Breast epithelium (tissue), 4 donors: ENCODE measurements around the gene PTGFRN. TPM values are rescaled to one million over a fixed set of nuclear protein-coding genes. Genes with fewer than 3 reads are reported as not detected.
"Not testable (repeated sequence)": the region's sequence is repeated elsewhere in the genome, so short reads cannot be mapped to it uniquely, and the experiment has no call there.

Source experiments
- DNase-seq, 2 donors: peaks; one replicate each; pipeline ENCODE4 v3.0.0-alpha.2; 2019; ENCODE audit warnings: low spot score in 2 of 2
- H3K27ac ChIP-seq, 2 donors: fragments of 200-600 bp; sonication (generic) in 1 of 2; one replicate each; pipeline ENCODE4 v1.5.1; 2016 to 2019; ENCODE audit warnings: mild to moderate bottlenecking in 1 of 2
- H3K27me3 ChIP-seq, 2 donors: fragments of 200-600 bp; sonication (generic) in 1 of 2; one replicate each; pipeline versions ENCODE4 v1.5.1 to v1.6.0; 2017 to 2019; ENCODE audit warnings: control low read depth in 1 of 2, mild to moderate bottlenecking in 1 of 2
- H3K36me3 ChIP-seq: fragments of 200-600 bp; one replicate; pipeline ENCODE4 v1.5.1; 2019
- H3K4me1 ChIP-seq, 2 donors: fragments of 200-600 bp; sonication (generic); one replicate each; pipeline ENCODE4 v1.5.1; 2016 to 2019; ENCODE audit warnings: control low read depth in 1 of 2
- H3K4me3 ChIP-seq, 3 donors: fragments of 200-600 bp; sonication (generic); 1 replicate in 2 of 3; 2 replicates in 1 of 3; pipeline ENCODE4 v1.5.1; 2016 to 2019; ENCODE audit warnings: mild to moderate bottlenecking in 3 of 3, moderate library complexity in 2 of 3
- H3K9me3 ChIP-seq, 2 donors: fragments of 200-600 bp; sonication (generic) in 1 of 2; one replicate each; pipeline ENCODE4 v1.5.1; 2016 to 2019; ENCODE audit warnings: control low read depth in 1 of 2
- POLR2A ChIP-seq: fragments of 450-650 bp; IDR thresholded peaks from one replicate; pipeline ENCODE4 v1.6.1; 2016; ENCODE audit warnings: antibody characterized with exemption, mild to moderate bottlenecking, moderate library complexity
- POLR2AphosphoS5 ChIP-seq, 3 donors: sonication (generic); formaldehyde crosslinking; IDR thresholded peaks; one replicate each; pipeline ENCODE4 v1.6.1; 2017; ENCODE audit warnings: antibody characterized with exemption in 3 of 3
- intact Hi-C: fragments of 100-400 bp; cut with DNase I; formaldehyde crosslinking; loops from one replicate; pipeline ENCODE4 v1.15.1; 2023; ENCODE audit warnings: low total_unique reads
- total RNA-seq, 3 donors: library from RNA; depleted of rRNA; stranded (reverse); fragments of >200 nt; gene quantifications; one replicate each; pipeline ENCODE4 v1.1.0, GENCODE V29; 2016
- TF ChIP-seq, protein P1 (sequence below), 3 donors: fragments of 450-650 bp; IDR thresholded peaks; one replicate each; pipeline ENCODE4 v1.5.1; 2016 to 2017; ENCODE audit warnings: antibody characterized with exemption in 3 of 3, mild to moderate bottlenecking in 3 of 3, moderate library complexity in 3 of 3

Gene PTGFRN
- total RNA-seq, 3 donors from 2014 or later: 10.6 to 30.8 (median 24.3) TPM

DNA sequence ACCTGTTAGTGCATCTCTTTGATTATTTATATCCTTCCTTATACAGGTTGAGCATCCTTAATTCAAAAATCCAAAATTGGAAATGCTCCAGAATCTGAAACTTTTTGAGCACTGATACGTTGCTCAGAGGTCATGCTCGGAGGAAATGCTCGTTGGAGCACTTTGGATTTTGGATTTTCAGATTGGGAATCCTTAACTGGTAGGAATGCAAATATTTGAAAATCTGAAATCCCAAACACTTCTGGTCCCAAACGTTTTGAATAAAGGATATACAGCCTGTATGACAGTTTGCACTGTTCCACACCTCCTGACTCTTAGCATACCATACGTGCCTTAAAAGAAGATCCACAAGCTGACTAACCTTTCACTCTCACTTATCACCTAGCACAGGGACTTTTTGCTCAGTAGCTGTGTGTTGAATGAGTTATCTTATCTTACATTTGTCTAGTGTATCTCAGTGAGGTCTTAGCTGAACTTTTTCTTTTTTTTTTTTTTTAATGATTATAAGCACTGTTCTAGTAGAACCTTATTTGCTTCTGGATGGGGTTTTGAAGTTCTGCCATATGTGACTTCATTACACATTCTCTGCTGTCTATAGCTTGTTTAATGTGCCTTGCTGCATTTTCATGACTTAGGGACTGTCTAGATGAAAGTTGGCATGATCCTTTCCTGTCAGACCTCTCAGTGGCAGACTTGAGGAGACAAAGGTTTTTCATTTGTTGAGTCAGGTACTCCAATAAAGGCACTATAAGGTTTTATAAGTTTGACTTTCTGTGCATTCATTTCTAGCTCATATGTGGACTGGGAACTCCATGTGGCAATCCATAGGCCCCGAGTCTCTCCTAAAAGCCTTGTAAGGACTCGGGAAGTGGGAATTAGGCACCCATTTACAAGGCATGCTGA, 21.6 kb downstream of the PTGFRN start:
- no peaks in the 10 kb centered on the region for H3K4me1 ChIP-seq
- DNase-seq: no peak
- intact Hi-C loops: no loop called here
- TF ChIP-seq POLR2A: no peak
- TF ChIP-seq, protein P1, sequence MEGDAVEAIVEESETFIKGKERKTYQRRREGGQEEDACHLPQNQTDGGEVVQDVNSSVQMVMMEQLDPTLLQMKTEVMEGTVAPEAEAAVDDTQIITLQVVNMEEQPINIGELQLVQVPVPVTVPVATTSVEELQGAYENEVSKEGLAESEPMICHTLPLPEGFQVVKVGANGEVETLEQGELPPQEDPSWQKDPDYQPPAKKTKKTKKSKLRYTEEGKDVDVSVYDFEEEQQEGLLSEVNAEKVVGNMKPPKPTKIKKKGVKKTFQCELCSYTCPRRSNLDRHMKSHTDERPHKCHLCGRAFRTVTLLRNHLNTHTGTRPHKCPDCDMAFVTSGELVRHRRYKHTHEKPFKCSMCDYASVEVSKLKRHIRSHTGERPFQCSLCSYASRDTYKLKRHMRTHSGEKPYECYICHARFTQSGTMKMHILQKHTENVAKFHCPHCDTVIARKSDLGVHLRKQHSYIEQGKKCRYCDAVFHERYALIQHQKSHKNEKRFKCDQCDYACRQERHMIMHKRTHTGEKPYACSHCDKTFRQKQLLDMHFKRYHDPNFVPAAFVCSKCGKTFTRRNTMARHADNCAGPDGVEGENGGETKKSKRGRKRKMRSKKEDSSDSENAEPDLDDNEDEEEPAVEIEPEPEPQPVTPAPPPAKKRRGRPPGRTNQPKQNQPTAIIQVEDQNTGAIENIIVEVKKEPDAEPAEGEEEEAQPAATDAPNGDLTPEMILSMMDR (IDR thresholded peaks at IDR 0.05): no peak
- no peak for TF ChIP-seq POLR2AphosphoS5 (IDR thresholded peaks at IDR 0.05)
- no peak overlapping the region for H3K4me3 ChIP-seq
- H3K27ac ChIP-seq: no peak overlapping the region
- no peaks in the 10 kb centered on the region for H3K9me3 ChIP-seq
- no peaks in the 10 kb centered on the region for H3K36me3 ChIP-seq
- no peaks in the 10 kb centered on the region for H3K27me3 ChIP-seq

DNA sequence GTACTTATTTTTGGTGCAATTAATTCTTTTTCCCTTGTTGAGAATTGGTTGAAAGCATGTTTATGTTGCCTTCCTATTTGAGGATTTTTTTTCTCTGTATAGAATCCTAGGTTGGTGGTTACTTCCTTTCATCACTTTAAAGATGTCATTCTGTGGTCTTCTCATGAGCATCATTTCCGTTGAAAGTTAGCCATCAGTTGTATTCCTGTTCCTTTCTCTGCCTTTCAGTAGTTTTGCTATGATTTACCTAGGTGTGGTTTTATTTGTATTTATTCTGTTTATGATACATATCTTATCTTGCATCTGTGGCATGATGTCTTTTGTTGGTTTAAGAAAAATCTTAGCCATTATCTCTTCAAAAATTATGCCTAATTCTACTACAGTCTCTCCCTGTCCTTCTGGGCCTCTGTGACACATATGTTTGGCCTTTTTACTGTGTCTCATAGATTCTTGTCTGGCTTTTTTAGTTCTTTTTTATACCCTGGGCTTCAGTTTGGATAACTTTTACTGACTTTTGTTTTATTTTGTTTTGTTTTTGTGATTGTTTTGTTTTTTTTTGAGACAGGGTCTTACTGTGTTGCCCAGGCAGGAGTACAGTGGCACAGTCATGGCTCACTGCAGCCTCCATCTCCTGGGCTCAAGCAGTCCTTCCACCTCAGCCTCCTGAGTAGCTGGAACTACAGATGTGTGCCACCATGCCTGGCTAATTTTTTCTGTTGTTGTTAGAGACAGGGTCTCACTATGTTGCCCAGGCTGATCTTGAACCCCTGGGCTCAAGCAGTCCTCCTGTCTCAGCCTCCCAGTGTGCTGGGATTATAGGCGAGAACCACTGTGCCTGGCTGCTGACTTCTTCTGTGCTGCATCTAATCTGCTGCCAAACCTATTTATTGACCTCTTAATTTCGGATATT, 24.1 kb downstream of the PTGFRN start:
- intact Hi-C loops: no loop called here
- Histone ChIP-seq H3K4me3 (no peak overlapping the region), H3K36me3 (no peaks in the 10 kb centered on the region), H3K4me1 (no peaks in the 10 kb centered on the region), H3K9me3 (no peaks in the 10 kb centered on the region), H3K27ac (no peak overlapping the region), H3K27me3 (no peaks in the 10 kb centered on the region)
- TF ChIP-seq POLR2AphosphoS5 (IDR thresholded peaks at IDR 0.05) (no peak), POLR2A (no peak)
- TF ChIP-seq, protein P1 (IDR thresholded peaks at IDR 0.05): no peak
- no peak for DNase-seq

DNA sequence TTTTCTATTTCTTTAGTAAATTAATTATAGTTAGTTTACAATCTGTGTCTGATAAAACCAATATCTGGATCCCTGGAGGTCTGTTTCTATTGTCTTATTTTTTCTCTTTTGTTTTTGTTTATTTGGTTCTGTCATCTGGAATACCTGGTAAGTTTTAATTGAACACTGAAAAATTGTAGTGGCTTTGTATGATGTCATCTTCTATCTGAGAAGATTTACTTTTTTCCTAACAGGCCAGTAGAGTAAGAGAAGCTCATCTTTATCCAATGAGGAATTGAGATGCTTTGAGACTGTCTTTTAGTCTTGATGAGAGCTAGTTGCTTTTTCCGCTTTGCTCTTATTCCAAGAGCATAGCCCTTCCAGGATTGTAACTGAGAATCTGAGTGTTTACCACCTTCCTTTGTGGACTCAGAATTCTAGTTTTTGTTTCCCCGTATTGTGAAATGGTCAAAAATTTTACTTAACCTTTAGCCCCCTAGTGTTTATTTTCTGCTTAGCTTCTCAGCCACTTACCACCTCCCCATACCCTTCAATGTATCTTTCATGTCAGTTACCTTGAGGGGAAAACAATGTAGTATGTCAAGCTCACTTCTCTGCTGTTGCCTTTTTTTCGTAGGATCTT, 25.0 kb downstream of the PTGFRN start:
- no peak overlapping the region for H3K27ac ChIP-seq
- intact Hi-C loops: no loop called here
- no peaks in the 10 kb centered on the region for H3K4me1 ChIP-seq
- no peaks in the 10 kb centered on the region for H3K36me3 ChIP-seq
- H3K4me3 ChIP-seq: no peak overlapping the region
- DNase-seq: no peak
- TF ChIP-seq, protein P1 (IDR thresholded peaks at IDR 0.05): peak in 2 of 3 donors; percentile 14 to 17
- TF ChIP-seq POLR2AphosphoS5 (IDR thresholded peaks at IDR 0.05): no peak
- H3K27me3 ChIP-seq: no peaks in the 10 kb centered on the region
- H3K9me3 ChIP-seq: no peaks in the 10 kb centered on the region

DNA sequence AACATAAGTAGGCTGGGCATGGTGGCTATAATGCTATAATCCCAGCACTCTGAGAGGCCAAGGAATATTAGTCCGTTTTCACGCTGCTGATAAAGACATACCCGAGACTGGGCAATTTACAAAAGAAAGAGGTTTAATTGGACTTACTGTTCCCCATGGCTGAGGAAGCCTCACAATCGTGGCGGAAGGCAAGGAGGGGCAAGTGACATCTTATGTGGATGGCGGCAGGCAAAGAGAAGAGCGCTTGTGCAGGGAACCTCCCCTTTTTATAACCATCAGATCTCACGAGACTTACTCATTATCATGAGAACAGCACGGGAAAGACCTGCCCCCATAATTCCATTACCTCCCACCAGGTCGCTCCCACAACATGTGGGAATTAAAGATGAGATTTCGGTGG, 28.5 kb downstream of the PTGFRN start:
- Histone ChIP-seq H3K4me1 (no peaks in the 10 kb centered on the region), H3K4me3 (no peak overlapping the region), H3K9me3 (no peaks in the 10 kb centered on the region), H3K36me3 (peaks cover 4% of the 10 kb centered on the region), H3K27ac (no peak overlapping the region), H3K27me3 (no peaks in the 10 kb centered on the region)
- DNase-seq: no peak
- TF ChIP-seq POLR2AphosphoS5 (IDR thresholded peaks at IDR 0.05) (no peak), POLR2A (no peak)
- TF ChIP-seq, protein P1 (IDR thresholded peaks at IDR 0.05): no peak
- intact Hi-C loops: no loop called here

DNA sequence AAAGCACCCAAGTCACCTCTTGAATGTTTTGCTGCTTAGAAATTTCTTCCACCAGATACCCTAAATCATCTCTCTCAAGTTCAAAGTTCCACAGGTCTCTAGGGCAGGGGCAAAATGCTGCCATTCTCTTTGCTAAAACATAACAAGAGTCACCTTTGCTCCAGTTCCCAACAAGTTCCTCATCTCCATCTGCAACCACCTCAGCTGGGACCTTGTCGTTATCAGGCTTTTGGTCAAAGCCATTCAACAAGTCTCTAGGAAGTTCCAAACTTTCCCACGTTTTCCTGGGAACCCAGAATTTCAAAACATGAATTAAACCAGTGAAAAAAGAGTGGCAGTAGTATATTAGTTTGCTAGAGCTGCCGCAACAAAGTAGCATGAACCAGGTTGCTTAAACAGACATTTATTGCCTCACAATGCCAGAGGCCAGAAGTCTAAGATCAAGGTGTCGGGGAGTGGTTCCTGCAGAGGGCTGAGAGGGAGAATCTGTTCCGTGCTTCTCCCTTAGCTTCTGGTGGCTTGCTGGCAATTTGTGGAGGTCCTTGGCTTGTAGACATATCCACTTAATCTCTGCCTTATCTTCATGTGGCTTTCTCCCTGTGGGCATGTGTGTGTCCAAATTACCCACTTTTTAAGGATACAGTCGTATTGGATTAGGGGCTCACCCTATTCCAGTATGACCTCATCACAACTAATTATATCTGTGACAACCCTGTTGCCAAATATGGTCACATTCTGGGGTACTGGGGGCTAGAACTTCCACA, 30.2 kb downstream of the PTGFRN start:
- H3K4me1 ChIP-seq, intact Hi-C loops, H3K27ac ChIP-seq, H3K36me3 ChIP-seq, H3K4me3 ChIP-seq, DNase-seq, H3K27me3 ChIP-seq, H3K9me3 ChIP-seq: not testable (repeated sequence)
